Liver (tissue), 9 donors: Measurements from ENCODE around the gene PHTF2. TPM values are rescaled to one million over a fixed set of nuclear protein-coding genes. Genes with fewer than 3 reads are reported as not detected.

Source experiments
- DNase-seq: peaks from one replicate; pipeline ENCODE4 v3.0.0-alpha.2; 2017; ENCODE audit warnings: low spot score
- H3K27ac ChIP-seq, 2 donors: one replicate each; pipeline ENCODE4 v1.7.0; 2013; ENCODE audit warnings: inconsistent platforms in 2 of 2, low read length in 2 of 2, control low read depth in 1 of 2, low read depth in 1 of 2, mild to moderate bottlenecking in 1 of 2
- H3K27me3 ChIP-seq, 4 donors: one replicate each; pipeline versions ENCODE4 v1.6.1 to v1.7.0; 2013; ENCODE audit warnings: low read length in 3 of 4, inconsistent platforms in 1 of 4, mild to moderate bottlenecking in 1 of 4, moderate library complexity in 1 of 4; ENCODE audit not compliant: control insufficient read depth in 4 of 4, insufficient read depth in 4 of 4
- H3K36me3 ChIP-seq, 4 donors: one replicate each; pipeline versions ENCODE4 v1.6.1 to v1.7.0; 2013; ENCODE audit warnings: low read length in 3 of 4, mild to moderate bottlenecking in 3 of 4, low read depth in 1 of 4, moderate library complexity in 1 of 4; ENCODE audit not compliant: control insufficient read depth in 4 of 4, insufficient read depth in 3 of 4
- H3K4me1 ChIP-seq, 4 donors: one replicate each; pipeline versions ENCODE4 v1.6.1 to v1.7.0; 2013; ENCODE audit warnings: low read length in 3 of 4, mild to moderate bottlenecking in 3 of 4, moderate library complexity in 1 of 4; ENCODE audit not compliant: control insufficient read depth in 4 of 4, insufficient read depth in 4 of 4
- H3K4me3 ChIP-seq, 3 donors: one replicate each; pipeline versions ENCODE4 v1.6.1 to v1.7.0; 2013; ENCODE audit warnings: low read length in 3 of 3, control low read depth in 1 of 3, low read depth in 1 of 3, mild to moderate bottlenecking in 1 of 3
- H3K9ac ChIP-seq, 2 donors: one replicate each; pipeline ENCODE4 v1.7.0; 2013; ENCODE audit warnings: low read length in 2 of 2, mild to moderate bottlenecking in 2 of 2, moderate library complexity in 2 of 2, control low read depth in 1 of 2, low read depth in 1 of 2
- H3K9me3 ChIP-seq, 4 donors: one replicate each; pipeline versions ENCODE4 v1.6.1 to v1.7.0; 2013; ENCODE audit warnings: low read length in 3 of 4; ENCODE audit not compliant: control insufficient read depth in 4 of 4
- EGR1 ChIP-seq, 2 donors: IDR thresholded peaks; 2 replicates each; pipeline ENCODE4 v1.6.1; 2016 to 2018; ENCODE audit warnings: antibody characterized with exemption in 2 of 2, low read depth in 2 of 2
- FOXA1 ChIP-seq: IDR thresholded peaks from 2 replicates; pipeline ENCODE4 v1.6.1; 2016; ENCODE audit warnings: antibody characterized with exemption
- FOXA2 ChIP-seq: IDR thresholded peaks from 2 replicates; pipeline ENCODE4 v1.6.1; 2016; ENCODE audit warnings: antibody characterized with exemption
- GABPA ChIP-seq, 2 donors: IDR thresholded peaks in 1 of 2; conservative IDR thresholded peaks in 1 of 2; 2 replicates each; pipeline ENCODE4 v1.6.1; 2016; ENCODE audit warnings: antibody characterized with exemption in 2 of 2, mild to moderate bottlenecking in 1 of 2, moderate library complexity in 1 of 2
- HNF4A ChIP-seq, 2 donors: conservative IDR thresholded peaks; 2 replicates each; pipeline ENCODE4 v1.6.1; 2016; ENCODE audit warnings: antibody characterized with exemption in 2 of 2, mild to moderate bottlenecking in 2 of 2
- HNF4G ChIP-seq: IDR thresholded peaks from 2 replicates; pipeline ENCODE4 v1.6.1; 2016; ENCODE audit warnings: antibody characterized with exemption
- JUND ChIP-seq, 2 donors: IDR thresholded peaks; 2 replicates each; pipeline ENCODE4 v1.6.1; 2016; ENCODE audit warnings: antibody characterized with exemption in 2 of 2
- NR2F2 ChIP-seq: IDR thresholded peaks from 2 replicates; pipeline ENCODE4 v1.6.1; 2016; ENCODE audit warnings: antibody characterized with exemption
- RAD21 ChIP-seq, 2 donors: IDR thresholded peaks; 2 replicates each; pipeline ENCODE4 v1.6.1; 2016; ENCODE audit warnings: antibody characterized with exemption in 2 of 2, mild to moderate bottlenecking in 2 of 2
- RXRA ChIP-seq, 2 donors: IDR thresholded peaks; 2 replicates each; pipeline ENCODE4 v1.6.1; 2017 to 2018; ENCODE audit warnings: antibody characterized with exemption in 2 of 2, mild to moderate bottlenecking in 1 of 2
- SP1 ChIP-seq: IDR thresholded peaks from 2 replicates; pipeline ENCODE4 v1.6.1; 2018; ENCODE audit warnings: antibody characterized with exemption, mild to moderate bottlenecking
- TAF1 ChIP-seq: conservative IDR thresholded peaks from 2 replicates; pipeline ENCODE4 v1.6.1; 2016; ENCODE audit warnings: antibody characterized with exemption, mild to moderate bottlenecking
- YY1 ChIP-seq: IDR thresholded peaks from 2 replicates; pipeline ENCODE4 v1.6.1; 2016; ENCODE audit warnings: antibody characterized with exemption, mild to moderate bottlenecking
- WGBS: extraction: QIAGEN DNeasy Blood & Tissue Kit; methylation state at CpG from one replicate; pipeline ENCODE4 v1.1.7; 2013; 5-methylcytosine and 5-hydroxymethylcytosine counted together
- polyA plus RNA-seq, 2 donors: library from polyadenylated mRNA; stranded (reverse) in 1 of 2; unstranded in 1 of 2; fragments of 200-250 nt in 1 of 2; fragments of >200 nt in 1 of 2; fragmentation: Nextera tagmentation in 1 of 2; extraction: Ambion mirVana in 1 of 2; gene quantifications; one replicate each; pipeline versions ENCODE4 v1.2.1 to v1.2.3, GENCODE V29; 2013 to 2015
- total RNA-seq, 2 donors: library from RNA; depleted of rRNA; stranded (reverse); fragments of >200 nt; gene quantifications; one replicate each; pipeline ENCODE4 v1.2.3, GENCODE V29; 2014
- TF ChIP-seq, protein P1 (sequence below): IDR thresholded peaks from 2 replicates; pipeline ENCODE4 v1.6.1; 2016; ENCODE audit warnings: antibody characterized with exemption
- TF ChIP-seq, protein P2 (sequence below): fragments of 150-350 bp; IDR thresholded peaks from 2 replicates; pipeline ENCODE4 v1.5.1; 2017; ENCODE audit warnings: improper control_type of control experiment, low read depth, low read length; ENCODE audit not compliant: missing input control
- TF ChIP-seq, protein P3 (sequence below): IDR thresholded peaks from 2 replicates; pipeline ENCODE4 v1.6.1; 2016; ENCODE audit warnings: antibody characterized with exemption, mild to moderate bottlenecking
- TF ChIP-seq, protein P4 (sequence below): IDR thresholded peaks from 2 replicates; pipeline ENCODE4 v1.6.1; 2016; ENCODE audit warnings: antibody characterized with exemption
- TF ChIP-seq, protein P5 (sequence below): IDR thresholded peaks from 2 replicates; pipeline ENCODE4 v1.6.1; 2016; ENCODE audit warnings: antibody characterized with exemption
- donor health status: healthy.
- donor health status: healthy.
- donor health status: healthy.
- donor health status: healthy.
- donor health status: healthy.

Gene PHTF2
- total and polyA plus RNA-seq, 4 donors, result 2.2 to 7.3 (median 4.7) TPM

DNA sequence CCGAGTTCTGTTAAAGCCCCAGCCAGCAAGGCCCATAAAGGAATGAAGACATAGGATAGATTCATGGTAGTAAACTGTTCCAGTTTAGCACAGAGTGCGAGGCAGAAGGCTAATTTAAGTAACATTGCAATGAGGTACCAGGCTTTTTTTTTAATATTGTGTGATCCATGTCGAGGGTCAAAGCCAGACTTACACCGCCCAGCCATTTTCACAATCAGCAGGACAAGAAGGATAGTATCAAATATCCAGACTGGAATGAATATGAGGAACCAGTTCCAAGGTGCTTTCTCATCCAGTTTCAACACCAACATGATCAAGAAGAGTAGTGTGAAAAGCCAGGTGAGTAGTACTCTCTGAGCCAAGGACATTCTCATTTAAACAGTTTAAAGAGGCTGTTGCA is 4.6 kb upstream of the PHTF2 start:
- Histone ChIP-seq H3K4me1 (peaks cover 2 to 28% (median 15%) of the 10 kb centered on the region in 4 donors), H3K36me3 (no peaks in the 10 kb centered on the region), H3K27me3 (no peaks in the 10 kb centered on the region), H3K9me3 (no peaks in the 10 kb centered on the region), H3K9ac (no peak overlapping the region), H3K4me3 (no peak overlapping the region), H3K27ac (no peak overlapping the region)
- no peak for DNase-seq
- 96% methylated on average over 4 of the region's 4 CpGs for WGBS
- TF ChIP-seq, protein P1, sequence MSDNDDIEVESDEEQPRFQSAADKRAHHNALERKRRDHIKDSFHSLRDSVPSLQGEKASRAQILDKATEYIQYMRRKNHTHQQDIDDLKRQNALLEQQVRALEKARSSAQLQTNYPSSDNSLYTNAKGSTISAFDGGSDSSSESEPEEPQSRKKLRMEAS, result no peak
- TF ChIP-seq, protein P2, sequence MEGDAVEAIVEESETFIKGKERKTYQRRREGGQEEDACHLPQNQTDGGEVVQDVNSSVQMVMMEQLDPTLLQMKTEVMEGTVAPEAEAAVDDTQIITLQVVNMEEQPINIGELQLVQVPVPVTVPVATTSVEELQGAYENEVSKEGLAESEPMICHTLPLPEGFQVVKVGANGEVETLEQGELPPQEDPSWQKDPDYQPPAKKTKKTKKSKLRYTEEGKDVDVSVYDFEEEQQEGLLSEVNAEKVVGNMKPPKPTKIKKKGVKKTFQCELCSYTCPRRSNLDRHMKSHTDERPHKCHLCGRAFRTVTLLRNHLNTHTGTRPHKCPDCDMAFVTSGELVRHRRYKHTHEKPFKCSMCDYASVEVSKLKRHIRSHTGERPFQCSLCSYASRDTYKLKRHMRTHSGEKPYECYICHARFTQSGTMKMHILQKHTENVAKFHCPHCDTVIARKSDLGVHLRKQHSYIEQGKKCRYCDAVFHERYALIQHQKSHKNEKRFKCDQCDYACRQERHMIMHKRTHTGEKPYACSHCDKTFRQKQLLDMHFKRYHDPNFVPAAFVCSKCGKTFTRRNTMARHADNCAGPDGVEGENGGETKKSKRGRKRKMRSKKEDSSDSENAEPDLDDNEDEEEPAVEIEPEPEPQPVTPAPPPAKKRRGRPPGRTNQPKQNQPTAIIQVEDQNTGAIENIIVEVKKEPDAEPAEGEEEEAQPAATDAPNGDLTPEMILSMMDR, result no peak
- no peak for TF ChIP-seq FOXA2
- TF ChIP-seq HNF4G, result no peak
- no peak for TF ChIP-seq FOXA1
- no peak for TF ChIP-seq JUND (IDR thresholded peaks at IDR 0.05)
- no peak for TF ChIP-seq SP1
- TF ChIP-seq, protein P3, sequence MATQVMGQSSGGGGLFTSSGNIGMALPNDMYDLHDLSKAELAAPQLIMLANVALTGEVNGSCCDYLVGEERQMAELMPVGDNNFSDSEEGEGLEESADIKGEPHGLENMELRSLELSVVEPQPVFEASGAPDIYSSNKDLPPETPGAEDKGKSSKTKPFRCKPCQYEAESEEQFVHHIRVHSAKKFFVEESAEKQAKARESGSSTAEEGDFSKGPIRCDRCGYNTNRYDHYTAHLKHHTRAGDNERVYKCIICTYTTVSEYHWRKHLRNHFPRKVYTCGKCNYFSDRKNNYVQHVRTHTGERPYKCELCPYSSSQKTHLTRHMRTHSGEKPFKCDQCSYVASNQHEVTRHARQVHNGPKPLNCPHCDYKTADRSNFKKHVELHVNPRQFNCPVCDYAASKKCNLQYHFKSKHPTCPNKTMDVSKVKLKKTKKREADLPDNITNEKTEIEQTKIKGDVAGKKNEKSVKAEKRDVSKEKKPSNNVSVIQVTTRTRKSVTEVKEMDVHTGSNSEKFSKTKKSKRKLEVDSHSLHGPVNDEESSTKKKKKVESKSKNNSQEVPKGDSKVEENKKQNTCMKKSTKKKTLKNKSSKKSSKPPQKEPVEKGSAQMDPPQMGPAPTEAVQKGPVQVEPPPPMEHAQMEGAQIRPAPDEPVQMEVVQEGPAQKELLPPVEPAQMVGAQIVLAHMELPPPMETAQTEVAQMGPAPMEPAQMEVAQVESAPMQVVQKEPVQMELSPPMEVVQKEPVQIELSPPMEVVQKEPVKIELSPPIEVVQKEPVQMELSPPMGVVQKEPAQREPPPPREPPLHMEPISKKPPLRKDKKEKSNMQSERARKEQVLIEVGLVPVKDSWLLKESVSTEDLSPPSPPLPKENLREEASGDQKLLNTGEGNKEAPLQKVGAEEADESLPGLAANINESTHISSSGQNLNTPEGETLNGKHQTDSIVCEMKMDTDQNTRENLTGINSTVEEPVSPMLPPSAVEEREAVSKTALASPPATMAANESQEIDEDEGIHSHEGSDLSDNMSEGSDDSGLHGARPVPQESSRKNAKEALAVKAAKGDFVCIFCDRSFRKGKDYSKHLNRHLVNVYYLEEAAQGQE, result no peak
- TF ChIP-seq, protein P4, sequence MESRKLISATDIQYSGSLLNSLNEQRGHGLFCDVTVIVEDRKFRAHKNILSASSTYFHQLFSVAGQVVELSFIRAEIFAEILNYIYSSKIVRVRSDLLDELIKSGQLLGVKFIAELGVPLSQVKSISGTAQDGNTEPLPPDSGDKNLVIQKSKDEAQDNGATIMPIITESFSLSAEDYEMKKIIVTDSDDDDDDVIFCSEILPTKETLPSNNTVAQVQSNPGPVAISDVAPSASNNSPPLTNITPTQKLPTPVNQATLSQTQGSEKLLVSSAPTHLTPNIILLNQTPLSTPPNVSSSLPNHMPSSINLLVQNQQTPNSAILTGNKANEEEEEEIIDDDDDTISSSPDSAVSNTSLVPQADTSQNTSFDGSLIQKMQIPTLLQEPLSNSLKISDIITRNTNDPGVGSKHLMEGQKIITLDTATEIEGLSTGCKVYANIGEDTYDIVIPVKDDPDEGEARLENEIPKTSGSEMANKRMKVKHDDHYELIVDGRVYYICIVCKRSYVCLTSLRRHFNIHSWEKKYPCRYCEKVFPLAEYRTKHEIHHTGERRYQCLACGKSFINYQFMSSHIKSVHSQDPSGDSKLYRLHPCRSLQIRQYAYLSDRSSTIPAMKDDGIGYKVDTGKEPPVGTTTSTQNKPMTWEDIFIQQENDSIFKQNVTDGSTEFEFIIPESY, result no peak
- TF ChIP-seq HNF4A (conservative IDR thresholded peaks at IDR 0.05), result no peak
- TF ChIP-seq RAD21 (IDR thresholded peaks at IDR 0.05), result no peak
- no peak for TF ChIP-seq EGR1 (IDR thresholded peaks at IDR 0.05; ENCODE audit: low read depth in 2 of 2)
- no peak for TF ChIP-seq TAF1
- no peak for TF ChIP-seq GABPA (IDR thresholded peaks at IDR 0.05 in 1 of 2, conservative IDR thresholded peaks at IDR 0.05 in 1 of 2)
- TF ChIP-seq, protein P5, sequence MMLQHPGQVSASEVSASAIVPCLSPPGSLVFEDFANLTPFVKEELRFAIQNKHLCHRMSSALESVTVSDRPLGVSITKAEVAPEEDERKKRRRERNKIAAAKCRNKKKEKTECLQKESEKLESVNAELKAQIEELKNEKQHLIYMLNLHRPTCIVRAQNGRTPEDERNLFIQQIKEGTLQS, result no peak
- TF ChIP-seq YY1, result no peak
- no peak for TF ChIP-seq RXRA (IDR thresholded peaks at IDR 0.05)
- TF ChIP-seq NR2F2, result no peak
